NCI-H524 treated with DMSO at 0.1 percent for 48 hours (cell line): ENCODE data around the gene IRX5.

Experiments used
- DNase-seq: peaks from one replicate; lab custom pipeline; 2025; lab: John Stamatoyannopoulos, UW

The IRX5 gene

DNA sequence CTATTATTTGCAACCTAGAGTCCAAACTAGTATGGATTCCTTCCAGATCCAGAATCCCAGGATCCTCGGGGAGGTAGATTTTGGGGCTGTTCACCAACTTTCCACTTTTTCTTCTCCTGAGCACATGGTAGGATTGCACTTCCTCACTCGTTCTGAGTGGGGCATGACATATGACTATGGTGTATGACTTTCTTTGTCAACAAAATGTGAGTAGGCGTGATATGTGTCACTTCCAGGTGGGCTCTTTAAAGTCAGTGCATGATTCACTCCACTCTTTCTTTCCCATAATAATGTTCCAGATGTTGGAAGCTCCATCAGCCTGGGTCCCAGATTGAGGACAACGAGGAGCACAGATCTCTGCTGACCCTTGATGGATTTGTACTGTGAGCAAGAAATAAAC lies 21.5 kb downstream of the IRX5 start:
- DNase-seq, result no peak

DNA sequence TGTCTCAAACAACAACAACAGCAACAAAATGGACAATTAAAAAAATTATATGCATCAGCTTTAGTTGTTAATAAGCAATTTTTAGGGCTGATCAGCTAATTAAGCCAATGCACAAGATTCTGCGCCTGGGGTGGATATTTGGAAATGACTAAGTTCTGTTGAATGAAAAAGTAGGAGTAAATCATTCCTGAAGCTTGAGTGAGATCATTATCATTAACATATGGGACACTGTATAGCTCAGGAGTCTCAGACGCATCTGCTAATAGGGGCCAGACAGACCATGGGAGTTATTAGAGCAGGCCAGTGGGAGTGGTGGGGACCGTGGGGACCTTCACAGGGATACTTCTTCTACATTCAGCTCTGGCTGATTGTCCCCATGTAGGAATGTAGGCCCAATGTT lies 22.8 kb downstream of the IRX5 start:
- no peak for DNase-seq

DNA sequence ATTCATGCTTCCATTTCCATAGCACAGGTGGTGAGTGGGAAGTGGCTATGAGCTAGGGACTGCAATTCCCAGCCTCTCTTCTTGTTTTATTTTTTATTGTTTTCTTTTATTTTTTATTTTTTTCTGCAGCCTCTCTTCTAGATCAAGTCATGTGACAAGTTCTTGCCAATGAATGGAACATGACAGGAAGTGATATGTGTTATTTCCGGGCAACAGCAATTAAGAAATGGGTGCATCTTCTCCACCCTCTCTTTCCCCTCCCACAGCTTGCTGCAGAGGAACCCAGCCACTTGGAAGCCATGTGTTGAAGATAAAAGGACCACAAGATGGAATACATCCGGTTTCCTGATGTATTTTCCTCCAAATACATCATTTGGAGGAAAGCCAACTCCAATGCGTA lies 23.6 kb downstream of the IRX5 start:
- no peak for DNase-seq

DNA sequence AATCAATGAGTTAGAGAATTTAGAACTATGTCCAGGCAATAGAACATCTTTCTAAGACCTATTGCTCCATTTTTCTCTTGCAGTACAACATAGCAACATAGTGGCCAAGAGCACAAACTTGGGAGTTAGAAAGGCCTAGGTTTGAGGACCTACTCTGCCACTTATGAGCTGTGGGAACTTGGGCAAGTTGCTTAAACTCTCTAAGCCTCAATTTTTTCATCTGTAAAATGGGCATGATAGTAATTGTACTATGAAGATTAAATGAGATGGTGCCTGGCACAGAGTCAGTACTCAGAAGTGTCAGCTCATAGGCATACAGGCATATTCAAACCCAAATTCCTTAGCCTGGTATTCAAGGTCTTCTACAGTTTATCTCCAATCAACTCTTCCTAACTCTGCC lies 25.1 kb downstream of the IRX5 start:
- no peak for DNase-seq

DNA sequence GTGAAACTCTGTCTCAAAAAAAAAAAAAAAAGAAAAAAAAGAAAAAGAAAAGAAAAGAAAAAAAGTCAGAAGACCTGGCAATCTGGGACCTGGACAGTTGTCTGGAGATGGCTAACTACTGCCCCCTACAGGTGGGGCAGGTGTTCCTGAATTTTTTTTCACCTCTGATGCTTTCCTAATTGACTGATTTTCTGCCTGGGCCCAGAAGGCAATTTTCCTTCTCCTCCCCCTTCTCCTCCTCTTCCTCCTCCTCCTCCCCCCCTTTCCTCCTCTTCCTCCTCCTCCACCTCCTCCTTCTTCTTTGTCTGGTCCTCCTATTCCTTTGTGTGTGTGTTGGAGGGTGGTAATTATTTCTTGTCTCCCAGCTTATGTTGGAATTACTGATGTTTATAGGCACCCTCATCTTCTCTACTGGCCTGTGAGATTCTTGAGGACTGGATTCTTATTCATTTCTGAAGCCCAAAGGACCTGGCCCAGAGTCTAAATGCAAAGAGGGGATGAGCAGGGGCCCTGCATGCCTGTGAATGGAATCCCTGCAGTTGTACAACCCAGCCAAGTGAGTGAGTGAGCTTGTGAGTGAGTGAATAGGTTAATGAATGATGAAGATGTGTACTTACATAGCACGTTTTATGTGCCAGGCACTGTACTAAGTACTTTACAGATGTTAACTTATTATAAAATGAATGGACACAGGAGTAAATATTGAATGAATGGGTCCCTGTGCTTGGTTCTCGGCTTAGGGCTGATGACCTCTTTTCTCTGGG lies 26.9 kb downstream of the IRX5 start:
- DNase-seq, result no peak

DNA sequence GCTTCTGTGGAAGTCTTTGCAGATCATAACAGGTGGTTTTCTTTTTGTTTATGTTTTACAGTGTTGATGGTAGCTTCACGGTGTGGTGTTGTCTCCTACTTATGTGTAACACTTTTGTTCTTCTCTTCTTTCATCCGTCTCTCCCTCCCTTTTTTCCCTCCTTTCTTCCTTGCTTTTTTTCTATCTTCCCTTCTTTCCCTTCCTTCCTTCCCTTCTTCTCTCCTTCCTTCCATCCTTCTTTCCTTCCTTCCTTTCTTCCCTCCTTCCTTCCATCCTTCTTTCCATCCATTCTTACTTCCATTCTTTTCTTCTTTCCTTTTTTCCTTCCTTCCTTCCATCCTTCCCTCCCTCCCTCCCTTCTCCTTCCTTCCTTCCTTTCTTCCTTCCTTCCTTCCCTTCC lies 31.4 kb downstream of the IRX5 start:
- DNase-seq, result no peak

DNA sequence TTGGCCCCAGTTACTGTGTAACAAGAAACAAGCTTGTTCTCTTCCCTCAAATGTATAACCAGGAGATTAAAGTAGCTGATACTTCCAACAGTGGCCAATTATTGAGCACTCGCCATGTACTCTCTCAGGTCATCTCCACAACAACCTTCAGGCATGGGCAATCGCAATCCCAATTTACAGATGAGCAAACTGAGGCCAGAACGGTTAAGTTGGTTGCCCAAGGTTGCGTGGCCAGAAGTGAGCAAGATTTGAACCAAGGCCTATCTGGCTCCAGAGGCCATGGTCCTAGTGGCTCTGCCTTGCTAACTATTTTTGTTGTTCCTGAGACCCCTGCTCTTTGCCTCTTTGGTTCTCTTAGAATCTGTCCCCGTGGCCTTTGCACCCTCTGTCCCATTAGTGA lies 33.6 kb downstream of the IRX5 start:
- DNase-seq, result no peak

DNA sequence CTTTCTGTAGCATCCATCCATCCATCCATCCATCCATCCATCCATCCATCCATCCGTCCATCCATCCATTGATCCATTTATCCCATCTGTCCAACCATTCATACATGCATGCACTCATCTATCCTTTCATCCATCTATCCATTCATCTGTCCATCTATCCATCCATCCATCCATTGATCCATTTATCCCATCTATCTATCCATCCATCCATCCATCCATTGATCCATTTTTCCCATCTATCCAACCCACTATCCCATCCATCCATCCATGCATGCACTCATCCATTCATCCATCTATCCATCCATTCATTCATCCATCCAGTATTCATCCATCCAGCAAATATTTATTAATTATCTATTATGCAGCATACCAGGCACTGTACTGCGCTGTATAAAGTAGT lies 34.8 kb downstream of the IRX5 start:
- no peak for DNase-seq

DNA sequence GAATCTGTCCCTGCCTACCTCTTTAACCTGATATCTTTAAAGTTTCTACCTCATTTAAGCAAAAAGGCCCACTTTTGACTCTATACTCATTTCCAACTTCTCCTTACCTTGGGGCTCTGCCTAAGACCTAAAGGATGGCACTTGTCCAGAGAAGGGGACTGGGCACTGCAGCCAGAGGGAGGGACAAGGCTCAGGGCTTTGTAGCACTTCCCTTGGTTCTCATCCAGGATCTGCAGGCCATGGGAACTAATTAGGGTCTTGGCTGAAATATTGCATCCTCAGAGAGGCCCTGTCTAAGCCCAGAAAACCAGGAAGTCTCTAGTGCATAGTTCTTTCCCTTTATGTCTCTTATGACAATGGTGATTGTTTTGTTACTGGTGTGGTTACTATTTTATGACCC lies 37.3 kb downstream of the IRX5 start:
- DNase-seq, result no peak

DNA sequence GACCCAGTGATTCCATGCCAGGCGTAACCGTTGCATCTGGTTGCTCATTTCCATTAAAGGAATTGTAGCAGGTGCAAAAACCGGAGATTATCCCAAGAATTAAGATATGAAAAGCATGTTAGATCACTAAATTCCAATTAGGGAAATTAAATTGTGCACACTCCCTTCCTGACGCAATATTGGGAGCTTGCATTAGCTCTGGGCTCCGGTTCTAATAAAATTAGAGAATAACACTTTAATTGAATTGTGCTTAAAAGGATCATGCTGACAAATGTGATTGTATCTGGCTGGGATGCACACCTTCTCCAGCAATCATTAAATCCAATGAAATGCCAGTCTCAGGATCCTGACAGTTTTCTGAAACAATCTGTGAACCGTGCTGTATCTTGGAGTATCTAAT lies 38.1 kb downstream of the IRX5 start:
- no peak for DNase-seq

DNA sequence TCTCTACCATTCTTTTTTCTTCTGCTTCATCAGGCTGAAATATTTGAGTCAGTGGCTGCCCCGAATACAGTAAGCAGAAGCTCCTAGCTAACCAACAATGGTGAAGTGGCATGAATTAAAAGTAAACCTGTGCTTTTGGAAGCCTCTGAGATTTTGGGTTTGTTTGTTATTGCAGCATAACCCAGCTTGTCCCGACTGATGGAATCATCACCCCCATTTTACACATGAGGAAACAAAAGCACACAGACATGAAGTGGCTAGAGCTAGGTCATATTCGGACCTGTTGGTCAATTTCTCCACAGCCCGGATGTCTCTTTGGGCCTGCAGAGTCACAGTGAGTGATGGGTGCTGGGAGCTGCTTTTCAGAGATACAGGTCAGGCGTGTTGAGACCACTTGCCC lies 39.4 kb downstream of the IRX5 start:
- DNase-seq, result no peak

DNA sequence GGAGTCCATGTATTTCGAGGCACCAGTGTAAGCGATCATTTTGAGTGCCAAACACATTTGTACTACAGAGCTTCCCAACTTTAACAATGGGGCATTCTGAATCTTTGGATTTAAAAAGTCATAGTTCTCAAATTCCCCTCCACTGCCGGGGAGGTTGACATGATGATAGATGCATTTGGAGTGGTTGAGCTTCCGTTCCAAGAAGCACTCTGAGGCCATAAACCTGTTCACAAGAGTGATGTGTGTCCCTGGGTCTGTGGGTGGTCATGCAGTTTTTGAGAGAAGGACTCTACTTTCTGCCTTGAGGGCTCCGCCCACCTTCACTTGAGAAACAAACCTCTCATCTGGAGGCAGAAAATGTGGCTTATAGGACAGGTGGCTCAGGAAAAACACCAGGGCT lies 43.7 kb downstream of the IRX5 start:
- no peak for DNase-seq

DNA sequence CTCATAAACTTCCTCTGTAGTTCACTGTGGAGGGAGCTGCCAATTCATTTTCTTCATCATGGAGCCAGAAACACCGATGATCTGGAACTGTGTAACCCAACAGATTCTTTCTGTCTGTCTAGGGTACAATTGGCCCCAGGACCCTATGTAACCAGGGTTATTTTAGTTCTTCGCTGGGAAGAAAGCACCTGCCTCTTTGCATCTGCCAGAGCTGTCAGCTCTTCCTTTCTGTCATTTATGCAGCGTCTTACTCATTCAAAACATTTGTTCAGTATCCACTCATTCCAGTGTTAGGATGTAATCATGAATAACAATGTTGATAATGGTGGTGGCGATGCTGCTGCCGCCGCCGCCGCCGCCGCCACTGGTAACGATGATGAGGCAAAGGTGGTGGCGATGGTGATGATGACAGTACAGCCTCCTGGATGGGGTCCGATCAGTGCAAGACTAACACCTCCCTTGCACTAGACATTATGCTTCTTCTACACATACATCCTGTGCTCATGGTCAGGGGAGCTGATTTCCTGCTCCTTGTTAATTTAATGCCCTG lies 46.1 kb downstream of the IRX5 start:
- DNase-seq, result no peak

DNA sequence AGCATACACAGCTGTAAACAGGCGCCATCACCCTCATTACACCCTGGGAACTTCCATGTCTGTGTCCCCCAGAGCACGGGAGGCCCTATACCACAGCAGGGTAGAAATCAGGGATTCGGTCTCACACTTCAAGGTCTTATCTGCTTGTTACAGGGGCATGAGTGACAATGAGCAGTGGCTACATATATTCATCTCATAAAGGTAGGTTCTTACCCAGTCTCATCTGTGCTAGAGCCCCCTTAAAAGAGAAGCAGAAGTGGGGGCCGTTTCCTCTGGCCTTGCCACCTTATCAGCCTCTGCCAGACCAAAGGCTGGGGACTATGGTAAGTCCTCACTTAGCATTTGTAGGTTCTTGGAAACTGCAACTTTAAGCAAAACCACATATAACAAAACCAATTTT lies 46.5 kb downstream of the IRX5 start:
- DNase-seq, result no peak

DNA sequence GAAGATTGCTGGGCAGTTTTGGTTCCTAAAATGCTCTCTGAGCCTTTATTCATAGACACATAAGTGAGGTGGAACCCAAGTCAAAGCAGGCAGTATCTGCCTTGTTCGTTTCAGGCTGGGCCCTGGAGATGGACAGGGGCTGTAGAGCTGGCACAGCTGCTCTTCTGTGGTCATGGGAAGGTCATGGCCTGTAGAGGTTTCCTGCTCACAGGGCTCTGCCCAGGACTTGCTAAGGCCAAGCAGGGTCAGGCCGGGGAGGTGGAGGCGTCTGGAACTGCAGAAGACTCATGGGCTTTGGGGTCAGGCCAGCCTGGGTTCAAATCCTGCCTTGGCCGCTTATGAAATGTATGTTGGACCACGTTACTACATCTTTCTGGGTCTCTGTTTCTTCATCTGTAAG lies 50.2 kb downstream of the IRX5 start:
- DNase-seq, result no peak
